ENCODE results near the gene TULP4.
A peak's percentile ranks its signal among the peaks of the same experiment; 100 is the strongest.

Gene TULP4

GRCh38 chr6:158321960-158322359 is 9.7 kb downstream of the TULP4 start:
- TF ChIP-seq CEBPB (IDR thresholded peaks at IDR 0.05) (no peak), NFIC (IDR thresholded peaks at IDR 0.05) (peak; percentile 35; the same call in 1 of the 2 replicates)

- TF ChIP-seq YY1 (IDR thresholded peaks at IDR 0.05; ENCODE audit: low read depth): no peak
- no peak for TF ChIP-seq MAX (IDR thresholded peaks at IDR 0.05)
- no peak for TF ChIP-seq EP300 (IDR thresholded peaks at IDR 0.05; ENCODE audit: borderline replicate concordance)
- TF ChIP-seq TAF1 (IDR thresholded peaks at IDR 0.05; ENCODE audit: low read depth): no peak
- TF ChIP-seq REST (IDR thresholded peaks at IDR 0.05; ENCODE audit: low read depth): no peak
- TF ChIP-seq CEBPB (IDR thresholded peaks at IDR 0.05): no peak
- TF ChIP-seq FOXM1 (IDR thresholded peaks at IDR 0.05; ENCODE audit: borderline replicate concordance, low read depth): no peak
- TF ChIP-seq CREB1 (IDR thresholded peaks at IDR 0.05; ENCODE audit: low read depth): no peak
- TF ChIP-seq EGR1 (IDR thresholded peaks at IDR 0.05): no peak
- TF ChIP-seq ZBTB7A (IDR thresholded peaks at IDR 0.05; ENCODE audit: low read depth): no peak
Observed at GRCh38 chr6:158322400-158322723, 10.1 kb downstream of the TULP4 start.

GRCh38 chr6:158322724-158323560 is 10.7 kb downstream of the TULP4 start:
- TF ChIP-seq EGR1 (IDR thresholded peaks at IDR 0.05) (no peak), MAX (IDR thresholded peaks at IDR 0.05) (peak; percentile 21; the same call in 1 of the 2 replicates)

GRCh38 chr6:158323561-158323958 is 11.3 kb downstream of the TULP4 start:
- TF ChIP-seq EP300 (IDR thresholded peaks at IDR 0.05; ENCODE audit: borderline replicate concordance): no peak
- TF ChIP-seq MAX (IDR thresholded peaks at IDR 0.05): no peak
- no peak for TF ChIP-seq EGR1 (IDR thresholded peaks at IDR 0.05)
- TF ChIP-seq TCF12 (IDR thresholded peaks at IDR 0.05; ENCODE audit: low read depth): no peak
- TF ChIP-seq RAD21 (IDR thresholded peaks at IDR 0.05; ENCODE audit: low read depth): no peak
- no peak for TF ChIP-seq ZBTB7A (IDR thresholded peaks at IDR 0.05; ENCODE audit: low read depth)
- TF ChIP-seq YY1 (IDR thresholded peaks at IDR 0.05; ENCODE audit: low read depth): no peak

- TF ChIP-seq YY1 (IDR thresholded peaks at IDR 0.05; ENCODE audit: low read depth) (no peak), CREB1 (IDR thresholded peaks at IDR 0.05; ENCODE audit: low read depth) (no peak), USF1 (IDR thresholded peaks at IDR 0.05) (no peak), CEBPB (IDR thresholded peaks at IDR 0.05) (no peak), NFIC (IDR thresholded peaks at IDR 0.05) (no peak), EGR1 (IDR thresholded peaks at IDR 0.05) (no peak), TCF12 (IDR thresholded peaks at IDR 0.05; ENCODE audit: low read depth) (no peak), FOXM1 (IDR thresholded peaks at IDR 0.05; ENCODE audit: borderline replicate concordance, low read depth) (no peak), TAF1 (IDR thresholded peaks at IDR 0.05; ENCODE audit: low read depth) (no peak), ZBTB7A (IDR thresholded peaks at IDR 0.05; ENCODE audit: low read depth) (no peak), REST (IDR thresholded peaks at IDR 0.05; ENCODE audit: low read depth) (no peak), TEAD4 (IDR thresholded peaks at IDR 0.05) (no peak), MAX (IDR thresholded peaks at IDR 0.05) (no peak), RAD21 (IDR thresholded peaks at IDR 0.05; ENCODE audit: low read depth) (no peak), EP300 (IDR thresholded peaks at IDR 0.05; ENCODE audit: borderline replicate concordance) (no peak)
Observed at GRCh38 chr6:158324136-158324535, 11.9 kb downstream of the TULP4 start.

- no peak for TF ChIP-seq USF1 (IDR thresholded peaks at IDR 0.05)
- TF ChIP-seq NFIC (IDR thresholded peaks at IDR 0.05): no peak
- TF ChIP-seq TAF1 (IDR thresholded peaks at IDR 0.05; ENCODE audit: low read depth): no peak
- no peak for TF ChIP-seq FOXM1 (IDR thresholded peaks at IDR 0.05; ENCODE audit: borderline replicate concordance, low read depth)
- no peak for TF ChIP-seq EP300 (IDR thresholded peaks at IDR 0.05; ENCODE audit: borderline replicate concordance)
Observed at GRCh38 chr6:158327211-158327610, 14.9 kb downstream of the TULP4 start.
